Measurements from ENCODE around the gene ZNF362.

Gene ZNF362

DNA sequence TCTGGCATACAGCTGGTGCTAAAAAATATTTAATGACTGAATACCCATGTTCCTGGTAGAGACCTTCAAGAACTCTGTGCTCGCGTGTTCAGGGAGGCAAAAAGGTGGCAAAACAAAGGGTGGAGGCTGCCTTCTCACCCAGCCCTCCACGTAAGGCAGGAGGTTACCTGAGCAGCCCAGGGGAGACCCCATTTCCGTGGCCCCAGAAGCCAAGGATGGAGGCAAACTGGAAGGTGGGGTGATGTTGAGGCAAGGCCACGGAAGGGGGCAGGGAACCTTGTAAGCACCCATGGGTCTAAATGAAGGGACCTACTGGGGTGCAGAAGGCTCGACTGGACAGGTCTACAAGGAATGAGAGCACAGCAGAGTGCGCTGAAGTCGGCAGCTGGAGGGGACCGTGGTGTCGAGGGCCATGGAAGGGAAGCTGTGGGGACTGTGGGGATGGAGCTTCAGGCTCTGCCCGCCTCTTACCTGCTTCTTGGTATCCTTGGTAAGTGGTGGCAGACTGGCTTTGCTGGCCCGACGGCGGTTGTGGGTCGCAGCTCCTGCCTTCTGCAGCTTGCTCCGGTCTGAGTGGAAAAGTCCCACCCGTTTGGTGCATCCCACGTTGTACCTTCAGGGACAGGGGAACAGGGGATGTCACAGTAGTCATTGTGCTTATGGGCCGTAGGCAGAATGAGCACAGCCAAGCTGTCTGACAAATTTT, 73.5 kb downstream of the ZNF362 start:
- DNase-seq, result no peak

DNA sequence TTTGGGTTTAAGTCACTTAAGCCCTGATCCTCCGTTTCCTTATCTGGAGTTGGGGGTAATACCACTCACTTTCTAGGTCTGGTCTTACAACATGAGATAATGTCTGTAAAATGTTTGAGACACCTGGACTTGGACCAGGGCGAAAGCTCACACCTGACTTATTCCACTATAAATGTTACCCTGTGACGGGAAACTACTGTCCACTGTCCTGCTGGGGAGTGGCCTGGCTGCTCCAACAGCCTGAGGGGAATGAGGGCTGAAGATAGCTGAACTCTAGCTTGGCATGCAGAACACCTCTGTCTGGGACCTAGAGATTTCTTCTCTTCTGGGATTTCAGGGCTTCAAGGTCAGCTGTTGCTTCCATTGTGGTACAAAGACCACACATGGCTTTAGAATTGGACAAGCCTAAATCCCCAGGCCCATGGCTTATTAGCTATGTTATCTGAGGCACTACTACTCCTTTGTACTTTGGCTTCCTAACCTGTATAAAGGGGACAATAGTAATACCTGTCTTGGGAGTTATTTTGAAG, 74.1 kb downstream of the ZNF362 start:
- DNase-seq, result no peak

- no peak for DNase-seq
Observed at GRCh38 chr1:33330906-33331305, 74.6 kb downstream of the ZNF362 start.

DNA sequence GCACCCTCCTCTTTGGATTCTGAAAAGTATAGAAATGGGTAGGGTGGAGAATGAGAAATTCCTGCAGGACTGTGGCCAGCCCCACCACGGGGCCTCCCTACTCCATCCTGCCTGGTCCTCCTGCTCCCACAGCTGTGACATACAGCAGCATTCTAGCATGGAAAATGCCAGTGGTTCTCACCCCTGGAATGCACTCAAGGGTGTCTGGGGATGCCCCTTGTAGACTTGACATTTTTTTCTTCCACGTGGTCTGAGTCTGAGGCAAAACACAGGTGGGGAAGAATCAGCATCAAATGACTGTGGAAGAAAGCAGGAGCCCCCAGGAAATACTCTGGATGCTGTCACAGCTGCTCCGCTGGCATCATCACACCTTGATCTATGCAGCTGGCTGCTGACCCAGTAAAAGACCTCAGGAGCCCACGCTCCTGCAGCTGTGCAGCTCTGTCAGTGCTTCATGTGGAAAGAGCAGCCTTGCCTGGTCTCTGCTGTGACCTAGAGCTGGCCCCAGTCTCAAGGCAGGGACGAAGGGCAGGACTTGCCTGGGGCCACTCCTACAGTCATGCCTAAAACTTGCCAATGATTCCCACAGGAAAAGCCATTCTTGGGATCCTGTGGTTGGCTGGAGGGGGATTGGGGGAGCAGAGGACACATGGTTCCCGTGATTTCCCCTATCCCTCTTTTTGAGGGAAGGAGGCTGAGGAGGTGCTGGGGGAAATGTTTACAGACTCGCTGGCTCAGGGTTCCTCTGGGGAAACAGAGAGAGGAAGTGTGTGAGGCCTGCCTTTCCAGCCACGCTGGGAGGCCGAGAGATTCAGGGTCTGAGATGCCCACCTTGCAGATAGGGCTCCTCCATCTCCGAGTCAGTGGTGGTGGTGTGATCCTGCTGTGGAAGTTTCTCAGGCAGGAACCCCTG, 75.4 kb downstream of the ZNF362 start:
- no peak for DNase-seq

DNA sequence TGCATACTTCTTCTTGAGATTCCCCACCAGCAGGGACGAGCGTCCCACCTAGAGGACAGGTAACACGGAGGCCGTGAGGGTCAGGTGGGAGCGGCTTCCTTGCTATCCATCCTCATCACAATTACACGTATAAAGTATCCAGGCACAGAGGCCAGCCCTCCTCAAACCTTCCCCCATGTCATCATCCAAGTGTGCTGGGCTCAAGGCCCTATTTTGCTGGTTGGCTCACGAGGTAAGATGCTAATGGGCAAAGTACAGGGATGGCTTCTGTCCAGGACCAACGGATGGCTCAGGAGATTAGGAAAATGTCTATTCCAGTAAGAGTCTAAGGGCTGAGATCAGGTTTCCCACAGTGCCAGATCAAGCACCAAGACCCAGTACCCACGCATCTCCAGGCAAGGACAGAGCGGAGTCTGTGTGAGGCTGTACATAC, 76.1 kb downstream of the ZNF362 start:
- DNase-seq, result no peak

DNA sequence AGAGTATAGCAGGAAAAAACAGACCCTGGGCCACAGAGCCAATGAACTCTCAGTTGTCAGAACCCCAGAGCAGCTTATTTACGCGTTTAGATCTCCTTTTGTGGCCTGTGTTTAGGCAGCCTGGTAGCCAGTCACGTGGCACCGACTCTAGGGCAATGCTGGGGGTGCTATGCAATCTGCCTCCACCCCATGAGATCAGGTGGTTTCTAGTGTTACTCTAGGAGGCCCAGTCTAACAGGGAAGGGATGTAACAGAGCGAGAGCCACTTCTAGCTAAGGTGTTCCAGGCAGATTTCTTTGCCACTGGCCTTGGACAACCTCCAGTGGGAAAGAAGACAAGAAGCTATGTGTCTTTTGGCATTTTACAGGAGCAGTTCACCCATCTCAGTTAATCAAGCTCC, 76.6 kb downstream of the ZNF362 start:
- DNase-seq, result no peak

DNA sequence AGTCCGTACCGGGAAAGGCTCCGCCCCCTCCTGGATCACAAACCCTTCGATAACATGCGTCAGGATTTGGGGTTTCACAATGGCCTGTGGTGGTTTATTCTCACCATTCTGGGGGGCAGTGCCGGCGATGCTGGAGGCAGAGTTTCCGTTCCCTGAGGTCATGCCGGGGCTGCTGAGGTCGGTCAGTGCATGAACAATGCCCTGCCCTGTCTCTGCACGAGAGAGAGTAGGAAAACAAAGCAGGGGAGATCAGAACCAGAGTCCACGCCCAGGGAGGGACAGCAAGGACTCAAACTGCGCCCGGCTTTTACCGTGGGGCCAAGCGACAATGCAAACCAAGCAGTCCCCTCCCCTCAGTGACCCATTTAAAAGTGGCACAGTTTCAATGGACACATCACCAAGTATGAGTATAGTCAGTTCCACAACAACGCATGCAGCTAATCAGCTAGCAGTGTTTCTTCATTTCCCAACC, 77.8 kb downstream of the ZNF362 start:
- no peak for DNase-seq

GRCh38 chr1:33335020-33335419, 78.7 kb downstream of the ZNF362 start:
- no peak for DNase-seq

GRCh38 chr1:33336580-33336979, 80.3 kb downstream of the ZNF362 start:
- DNase-seq, result no peak

- DNase-seq, result no peak
Observed at GRCh38 chr1:33337441-33337840, 81.1 kb downstream of the ZNF362 start.

DNA sequence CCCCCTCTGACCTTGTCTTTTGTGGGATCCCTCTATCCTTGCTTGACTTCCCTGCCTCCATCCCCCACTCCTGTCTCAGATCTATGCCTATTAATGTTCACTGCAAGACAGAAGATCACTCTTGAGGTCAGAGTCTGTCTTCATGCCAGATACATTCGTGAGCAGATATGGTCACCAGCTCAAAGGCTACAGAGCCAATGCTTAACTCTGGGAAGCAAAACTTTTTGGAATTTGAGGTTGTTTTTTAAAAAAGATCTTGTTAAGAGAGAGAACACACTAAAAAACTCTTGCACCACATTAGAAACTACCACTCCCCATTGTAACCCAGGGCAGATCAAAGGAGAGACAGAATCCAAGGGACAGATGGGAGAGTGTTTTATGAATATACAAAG, 81.8 kb downstream of the ZNF362 start:
- DNase-seq, result no peak

- no peak for DNase-seq
Observed at GRCh38 chr1:33338440-33339211, 82.3 kb downstream of the ZNF362 start.

- no peak for DNase-seq
Observed at GRCh38 chr1:33339413-33339812, 83.1 kb downstream of the ZNF362 start.

DNA sequence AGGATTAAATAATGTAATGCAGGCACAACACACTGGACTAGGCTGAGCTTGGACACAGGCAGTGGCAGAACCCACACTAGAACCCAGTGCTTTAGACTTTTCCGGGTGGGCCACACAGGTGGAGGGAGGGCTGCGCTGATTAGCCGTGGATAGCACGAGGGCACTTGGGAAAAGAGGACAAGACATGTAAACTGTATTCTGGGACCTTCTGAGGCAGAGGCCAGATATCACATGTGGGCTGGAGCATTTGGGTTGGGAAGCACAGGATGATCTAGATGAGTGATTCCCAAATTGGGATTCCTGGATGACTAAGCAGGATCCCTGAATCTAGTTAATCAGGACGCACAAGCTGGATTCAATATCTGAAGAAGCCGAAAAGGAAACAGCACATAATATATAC, 84.9 kb downstream of the ZNF362 start:
- DNase-seq, result no peak

- peak; percentile 85 for DNase-seq
Observed at GRCh38 chr1:33342041-33342723, 85.9 kb downstream of the ZNF362 start.

DNA sequence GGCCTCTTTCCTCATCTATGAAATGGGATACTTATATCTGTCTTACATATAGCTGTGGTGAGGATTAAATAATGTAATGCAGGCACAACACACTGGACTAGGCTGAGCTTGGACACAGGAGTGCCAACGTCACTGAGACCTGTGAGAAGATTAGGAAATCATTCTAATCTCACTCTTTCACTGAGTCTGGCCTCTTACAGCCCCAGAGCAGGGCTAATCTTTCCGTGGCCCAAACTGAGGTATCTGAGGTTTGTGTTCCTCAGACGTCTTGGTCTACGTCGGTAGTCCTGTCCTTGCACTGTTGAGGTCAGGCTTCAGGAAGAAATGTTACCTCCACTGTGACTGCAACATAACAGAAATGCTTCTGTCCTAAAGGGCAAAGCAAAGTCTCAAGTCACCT, 87.2 kb downstream of the ZNF362 start:
- no peak for DNase-seq

DNA sequence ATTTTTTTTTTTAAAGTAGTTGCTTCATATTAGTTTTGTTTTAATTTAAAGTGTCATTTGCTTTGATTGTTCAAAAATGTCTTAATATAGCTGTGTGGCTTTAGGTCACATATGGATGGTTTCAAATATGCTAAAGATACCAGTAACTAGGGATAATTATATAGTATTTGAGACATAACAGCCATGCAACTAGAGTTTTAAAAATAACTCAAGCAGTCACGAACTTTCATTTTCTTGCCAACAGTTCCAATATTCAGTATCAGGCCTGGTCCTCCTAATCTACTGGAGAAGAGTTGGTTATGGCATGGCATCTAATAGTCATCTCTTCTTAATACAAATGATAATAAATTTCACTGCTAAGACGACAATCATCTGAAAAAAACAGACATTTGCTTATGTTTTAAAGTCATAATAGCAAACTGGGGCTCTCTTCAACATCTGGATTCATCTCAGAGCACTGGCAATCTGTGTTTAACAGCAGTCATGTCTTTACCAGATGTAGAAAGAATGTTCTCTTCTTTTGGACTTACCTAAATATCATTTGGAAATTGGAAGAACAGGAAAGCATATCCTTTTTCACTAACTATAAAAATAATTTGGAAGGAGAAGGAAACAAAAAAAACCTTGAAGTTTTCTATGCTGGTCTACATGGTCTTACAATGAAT, 88.7 kb downstream of the ZNF362 start:
- no peak for DNase-seq

DNA sequence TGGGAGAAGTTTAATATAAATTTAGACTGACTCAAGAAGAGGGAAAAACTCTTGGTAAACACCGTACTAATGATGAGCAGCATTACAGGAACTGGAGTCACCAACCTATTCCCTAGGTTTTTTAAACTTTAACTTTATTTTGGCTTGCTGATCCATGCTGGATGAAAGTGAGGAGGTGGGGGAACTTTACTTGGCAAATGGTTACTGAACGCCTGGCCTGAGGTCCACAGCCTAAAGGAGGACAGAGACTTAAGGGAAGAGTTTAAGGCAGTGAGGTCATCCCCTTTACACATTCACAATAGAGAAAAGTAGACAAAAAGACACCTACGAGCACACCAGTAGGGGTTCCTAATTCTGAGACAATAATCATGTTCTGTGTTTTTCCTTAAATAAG, 90.2 kb downstream of the ZNF362 start:
- DNase-seq, result no peak

GRCh38 chr1:33346927-33347649, 90.8 kb downstream of the ZNF362 start:
- no peak for DNase-seq

DNA sequence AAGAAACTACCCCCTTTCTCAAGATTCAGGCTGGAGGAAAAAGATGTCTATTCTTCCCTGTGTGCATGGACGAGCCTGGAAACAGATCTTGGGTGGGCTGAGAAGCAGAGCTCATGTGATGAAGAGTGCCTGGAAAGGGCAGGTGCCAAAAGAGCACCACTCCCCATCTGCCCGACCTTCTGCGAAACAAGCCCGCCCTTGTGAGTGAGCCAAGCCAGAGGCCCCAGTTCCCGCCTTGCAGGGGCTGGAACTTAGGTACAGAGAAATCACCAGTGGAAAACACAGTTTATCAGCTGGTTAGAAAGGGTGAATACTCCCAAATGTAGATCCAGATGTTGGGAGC, 91.3 kb downstream of the ZNF362 start:
- no peak for DNase-seq

DNA sequence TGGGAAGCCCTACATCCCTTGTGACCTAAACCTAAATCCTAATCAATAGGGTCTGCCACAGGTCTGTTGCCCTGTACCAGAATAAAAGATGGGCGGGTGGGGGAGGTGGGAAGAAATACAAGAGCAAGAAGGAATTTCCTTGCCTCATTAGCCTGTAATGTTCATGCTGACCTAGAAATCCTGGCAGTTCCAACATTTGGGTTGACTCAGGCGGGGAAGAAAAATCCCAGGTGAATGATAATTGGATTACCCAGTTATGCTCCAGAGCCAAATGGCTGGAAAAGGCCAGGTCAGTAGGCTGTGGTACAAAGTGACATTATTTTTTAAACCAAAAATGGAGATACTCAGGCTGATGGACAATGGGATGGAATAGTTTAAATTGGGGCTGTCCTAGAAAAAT, 91.9 kb downstream of the ZNF362 start:
- no peak for DNase-seq

Data from NCI-H748 treated with DMSO at 0.1 percent for 48 hours (cell line).